Coronary artery (tissue), 2 donors: Measurements from ENCODE around the gene MOGAT2.
"Not testable (repeated sequence)": the region's sequence is repeated elsewhere in the genome, so short reads cannot be mapped to it uniquely, and the experiment has no call there.

ENCODE experiments used
- DNase-seq: peaks from one replicate; pipeline ENCODE4 v3.0.0-alpha.2; 2017; ENCODE audit warnings: low spot score
- H3K27ac ChIP-seq, 2 donors: fragments of 200-600 bp; sonication (generic); one replicate each; pipeline ENCODE4 v1.5.1; 2016 to 2019
- H3K4me3 ChIP-seq: fragments of 200-600 bp; sonication (generic); 2 replicates; pipeline ENCODE4 v1.5.1; 2016; ENCODE audit warnings: mild to moderate bottlenecking, moderate library complexity
- CTCF ChIP-seq: fragments of 200-600 bp; sonication (generic); IDR thresholded peaks from one replicate; pipeline ENCODE4 v1.5.1; 2019; ENCODE audit warnings: antibody characterized with exemption

MOGAT2 gene

GRCh38 chr11:75743711-75744563, 26.3 kb downstream of the MOGAT2 start:
- H3K4me3 ChIP-seq: no peak overlapping the region
- no peak for TF ChIP-seq CTCF
- DNase-seq: no peak
- no peak overlapping the region for H3K27ac ChIP-seq

GRCh38 chr11:75745807-75746206, 28.2 kb downstream of the MOGAT2 start:
- DNase-seq: no peak
- no peak for TF ChIP-seq CTCF
- H3K27ac ChIP-seq: no peak overlapping the region

GRCh38 chr11:75748729-75749273, 31.2 kb downstream of the MOGAT2 start:
- not testable (repeated sequence) for H3K4me3 ChIP-seq, H3K27ac ChIP-seq, DNase-seq

More at GRCh38 chr11:75745807-75746206, 28.2 kb downstream of the MOGAT2 start:
- no peak overlapping the region for H3K4me3 ChIP-seq

- not testable (repeated sequence) for H3K4me3 ChIP-seq, DNase-seq, H3K27ac ChIP-seq
Observed at GRCh38 chr11:75754933-75755332, 37.3 kb downstream of the MOGAT2 start.

- DNase-seq: no peak
- no peak overlapping the region for H3K27ac ChIP-seq
Observed at GRCh38 chr11:75757651-75758050, 40.0 kb downstream of the MOGAT2 start.

GRCh38 chr11:75759832-75760231, 42.2 kb downstream of the MOGAT2 start:
- no peak overlapping the region for H3K4me3 ChIP-seq
- H3K27ac ChIP-seq: no peak overlapping the region
- no peak for DNase-seq
- no peak for TF ChIP-seq CTCF

More at GRCh38 chr11:75757651-75758050, 40.0 kb downstream of the MOGAT2 start:
- TF ChIP-seq CTCF: no peak
- no peak overlapping the region for H3K4me3 ChIP-seq

- no peak for DNase-seq
- H3K4me3 ChIP-seq: no peak overlapping the region
- no peak for TF ChIP-seq CTCF
- no peak overlapping the region for H3K27ac ChIP-seq
Observed at GRCh38 chr11:75760243-75760642, 42.6 kb downstream of the MOGAT2 start.
